ENCODE results near the gene HRH3.

The HRH3 gene

DNA sequence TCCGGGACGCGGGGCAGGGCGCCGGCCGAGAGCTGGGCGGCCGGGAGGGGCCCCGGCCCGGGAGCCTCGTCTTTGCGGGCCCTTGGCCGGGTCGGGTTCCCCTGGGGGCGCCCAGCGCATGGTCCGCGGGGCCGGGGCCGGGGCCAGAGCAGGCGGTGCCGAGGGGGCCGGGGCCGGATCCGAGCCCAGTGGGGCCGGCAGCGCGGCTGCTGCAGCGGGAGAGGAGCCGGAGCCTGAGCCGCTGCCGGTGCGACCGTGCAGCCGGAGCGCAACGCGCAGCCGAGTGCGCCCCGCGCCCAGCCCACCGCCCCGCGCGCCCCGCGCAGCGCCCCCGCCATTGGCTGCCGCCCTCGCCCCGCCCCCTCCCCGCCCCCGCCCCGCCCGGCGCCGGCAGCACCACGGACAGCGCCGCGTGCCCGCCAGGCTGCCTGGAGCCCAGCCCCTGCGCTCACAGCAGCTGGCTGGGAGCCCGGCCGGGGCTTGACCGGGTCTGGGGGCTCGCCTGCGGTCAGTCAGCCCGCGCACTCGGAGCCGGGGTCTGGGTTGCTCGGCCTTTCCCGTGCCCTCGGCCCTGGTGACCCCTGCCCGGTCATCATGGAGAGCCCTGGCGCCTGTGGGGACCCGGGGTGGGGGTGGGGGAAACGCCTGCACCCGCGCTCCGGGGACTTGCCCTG is at the start of gene HRH3:
Gene HRH3 (minus strand): TSS at position 287 of the 674 bp plus-strand sequence. CDS start 308 bp downstream, outside the sequence.
- DNase-seq: peak; percentile 75

DNA sequence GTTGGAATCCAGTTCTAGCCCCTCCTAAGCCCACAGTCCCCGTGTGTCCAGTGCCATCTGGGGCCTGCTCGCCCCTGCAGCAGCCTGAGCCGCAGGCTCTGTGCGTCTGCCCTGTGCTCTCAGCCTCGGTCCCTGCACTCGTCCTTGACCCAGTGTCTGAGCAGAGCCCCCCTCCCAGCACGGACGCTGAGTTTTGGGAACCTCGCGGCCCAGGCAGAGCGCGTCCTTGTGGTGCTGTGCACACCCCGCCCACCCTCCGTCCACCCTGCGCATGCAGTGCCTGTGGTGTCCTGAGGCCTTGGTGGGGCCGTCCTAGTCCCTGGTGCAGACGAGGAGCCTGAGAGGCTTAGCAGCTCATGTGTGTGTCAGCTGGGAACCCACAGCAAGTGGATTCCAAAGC is 49.8 kb upstream of the HRH3 start:
- DNase-seq: no peak

DNA sequence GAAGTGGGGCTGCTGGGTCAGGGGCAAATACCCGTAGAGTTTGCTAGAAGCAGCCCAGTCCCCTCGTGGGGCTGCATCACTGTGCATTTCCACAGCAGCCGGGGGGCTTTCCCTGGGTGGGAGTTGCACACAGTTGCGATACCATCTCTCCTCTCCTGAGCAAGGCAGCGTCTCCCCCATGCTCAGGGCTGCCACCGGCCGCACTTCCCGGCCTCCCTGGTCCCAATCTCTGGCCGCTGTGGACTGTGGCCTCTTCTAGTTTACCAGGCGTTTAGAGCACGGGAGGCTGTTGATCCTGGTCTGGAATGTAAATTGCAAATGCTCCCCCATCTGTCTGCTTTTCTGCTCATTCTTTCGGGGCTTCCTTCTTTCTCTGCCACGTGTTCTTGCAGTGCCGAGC is 49.3 kb upstream of the HRH3 start:
- DNase-seq: no peak

DNA sequence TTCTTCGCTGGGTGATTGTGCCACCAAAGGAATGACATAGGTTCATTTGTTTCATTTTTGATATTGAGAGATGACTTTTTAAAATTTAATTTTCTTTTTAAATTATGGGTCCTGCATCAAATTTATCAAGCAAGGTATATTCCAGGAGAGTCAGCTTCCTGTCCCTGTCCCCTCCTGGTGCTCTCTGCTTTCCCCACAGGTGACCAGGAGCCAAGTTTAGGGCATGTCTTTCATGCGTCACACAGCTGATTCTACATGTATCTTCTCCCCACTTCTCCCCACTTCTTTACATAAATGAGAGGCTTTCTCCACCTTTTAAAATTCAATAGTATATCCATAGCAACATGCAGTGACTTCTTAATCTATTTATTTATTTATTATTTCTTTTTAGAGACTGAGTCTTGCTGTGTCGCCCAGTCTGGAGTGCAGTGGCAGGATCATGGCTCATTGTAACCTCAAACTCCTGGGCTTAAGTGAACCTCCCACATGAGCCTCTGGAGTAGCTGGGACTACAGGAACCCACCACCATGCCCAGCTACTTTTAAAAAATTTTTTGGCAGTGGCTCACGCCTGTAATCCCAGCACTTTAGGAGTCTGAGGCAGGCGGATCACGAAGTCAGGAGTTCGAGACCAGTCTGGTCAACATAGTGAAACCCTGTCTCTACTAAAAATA is 48.3 kb upstream of the HRH3 start:
- no peak for DNase-seq

DNA sequence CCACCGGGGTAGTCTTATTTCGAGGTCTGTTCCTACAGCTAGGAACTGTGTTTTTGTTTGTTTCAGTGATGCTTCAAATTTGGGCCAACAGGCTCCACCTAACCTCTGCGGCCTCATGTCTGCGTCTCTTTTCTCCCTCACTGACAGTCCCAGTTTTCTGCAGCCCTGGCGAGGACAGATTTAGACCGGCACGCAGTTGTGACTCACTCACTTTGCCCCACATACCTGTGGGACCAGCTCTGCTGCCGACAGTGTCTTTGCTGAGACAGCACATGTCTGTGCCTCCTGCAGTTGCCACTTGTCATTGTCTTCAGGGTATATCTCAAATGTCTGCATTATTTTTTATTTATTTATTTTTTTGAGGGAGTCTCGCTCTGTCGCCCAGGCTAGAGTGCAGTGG is 47.5 kb upstream of the HRH3 start:
- no peak for DNase-seq

DNA sequence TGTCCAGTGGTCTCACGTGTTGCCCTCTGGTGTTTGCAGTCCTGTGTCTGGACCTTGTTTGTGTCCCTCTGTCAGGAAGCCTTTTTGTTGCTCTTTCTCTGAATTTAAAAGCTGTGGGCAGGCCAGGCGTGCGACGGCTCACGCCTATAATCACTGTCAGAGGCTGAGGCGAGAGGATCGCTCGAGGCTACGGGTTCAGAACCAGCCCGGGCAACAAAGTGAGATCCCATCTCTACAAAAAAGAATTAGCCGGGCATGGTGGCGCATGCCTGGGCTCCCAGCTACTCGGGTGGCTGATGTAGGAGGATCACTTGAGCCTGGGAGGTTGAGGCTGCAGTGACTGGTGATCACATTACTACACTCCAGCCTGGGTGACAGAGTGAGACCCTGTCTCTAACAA is 46.8 kb upstream of the HRH3 start:
- no peak for DNase-seq

DNA sequence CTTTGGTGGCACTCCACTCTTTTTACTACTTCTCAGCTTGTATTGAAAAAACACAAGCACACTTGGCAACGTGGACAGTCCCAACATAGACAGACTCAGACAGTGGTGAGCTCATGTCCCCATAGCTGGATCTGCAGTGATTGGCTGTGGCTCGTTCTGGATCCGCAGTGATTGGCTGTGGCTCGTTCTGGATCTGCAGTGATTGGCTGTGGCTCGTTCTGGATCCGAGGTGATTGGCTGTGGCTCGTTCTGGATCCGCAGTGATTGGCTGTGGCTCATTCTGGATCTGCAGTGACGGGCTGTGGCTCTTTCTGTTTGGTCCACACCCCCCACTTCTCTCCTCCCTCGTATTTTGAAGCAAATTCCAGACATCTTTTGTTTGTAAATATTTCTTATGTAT is 46.3 kb upstream of the HRH3 start:
- DNase-seq: no peak

DNA sequence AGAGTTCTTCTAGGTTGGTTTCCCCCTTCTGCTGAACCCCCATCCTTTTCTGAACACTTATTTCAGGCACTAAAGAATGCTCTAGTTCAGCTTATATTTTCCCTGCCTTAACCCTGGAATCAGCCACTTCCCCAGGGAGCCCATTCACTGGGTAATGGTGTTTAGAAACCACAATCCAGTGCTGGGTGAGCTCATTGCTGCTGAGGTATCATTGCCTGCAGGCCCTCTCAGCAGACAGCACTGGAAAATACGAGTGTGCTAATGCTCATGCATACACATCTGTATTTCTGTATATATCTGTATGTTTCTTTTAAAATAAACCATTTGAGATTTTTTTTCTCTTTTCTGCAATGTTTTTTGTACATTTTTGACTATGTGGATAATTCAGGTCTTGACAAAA is 45.3 kb upstream of the HRH3 start:
- no peak for DNase-seq

DNA sequence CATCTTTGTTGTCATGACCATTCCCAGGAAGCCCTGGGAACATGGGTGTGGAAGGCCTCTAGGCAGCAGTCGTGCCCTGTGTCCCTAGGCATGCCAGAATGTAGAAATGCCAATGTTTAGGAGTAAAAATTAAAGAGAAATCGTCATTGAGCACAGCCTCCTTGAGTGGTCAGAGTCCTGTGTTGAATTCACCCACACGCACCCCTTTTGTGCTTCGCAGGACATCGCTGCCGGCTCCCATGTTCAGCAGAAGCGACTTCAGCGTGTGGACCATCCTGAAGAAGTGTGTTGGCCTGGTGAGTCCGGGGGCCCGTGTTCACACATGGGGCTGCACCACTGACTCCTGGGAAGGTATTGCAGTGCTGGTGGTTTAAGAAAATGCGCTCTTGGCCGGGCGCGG is 43.3 kb upstream of the HRH3 start:
- DNase-seq: no peak

DNA sequence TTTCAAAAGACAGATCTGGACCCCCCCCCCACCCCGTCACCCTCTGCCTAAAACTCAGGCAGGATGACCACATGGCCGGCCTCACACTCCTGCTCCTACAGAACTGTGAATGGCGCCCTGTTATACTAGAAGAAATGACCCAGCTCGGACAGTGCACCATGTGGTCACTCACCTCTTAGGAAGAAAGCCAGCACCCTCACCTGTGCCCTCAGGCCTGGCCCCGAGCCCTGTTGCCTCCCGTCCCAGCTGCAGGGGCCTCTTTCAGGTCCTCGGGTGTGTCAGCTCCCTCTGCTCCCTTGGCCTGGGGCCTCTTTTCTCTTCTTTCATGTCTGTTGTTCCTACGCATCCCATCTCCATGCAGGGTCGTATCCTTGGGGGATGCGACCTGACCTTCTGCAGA is 42.0 kb upstream of the HRH3 start:
- no peak for DNase-seq

DNA sequence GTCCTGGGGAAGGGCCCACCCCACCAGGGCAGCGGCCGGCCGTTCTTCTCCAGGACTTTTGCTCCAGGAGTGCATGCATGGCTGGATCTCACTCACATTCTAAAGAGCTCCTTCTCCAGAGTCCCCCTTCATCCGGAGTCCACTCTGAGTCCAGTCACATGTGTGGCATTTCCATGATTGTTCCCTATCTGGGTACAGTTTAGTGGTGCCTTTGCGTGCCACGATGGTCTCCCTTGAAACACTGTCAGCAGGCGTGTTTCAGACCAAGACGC is 39.2 kb upstream of the HRH3 start:
- no peak for DNase-seq

DNA sequence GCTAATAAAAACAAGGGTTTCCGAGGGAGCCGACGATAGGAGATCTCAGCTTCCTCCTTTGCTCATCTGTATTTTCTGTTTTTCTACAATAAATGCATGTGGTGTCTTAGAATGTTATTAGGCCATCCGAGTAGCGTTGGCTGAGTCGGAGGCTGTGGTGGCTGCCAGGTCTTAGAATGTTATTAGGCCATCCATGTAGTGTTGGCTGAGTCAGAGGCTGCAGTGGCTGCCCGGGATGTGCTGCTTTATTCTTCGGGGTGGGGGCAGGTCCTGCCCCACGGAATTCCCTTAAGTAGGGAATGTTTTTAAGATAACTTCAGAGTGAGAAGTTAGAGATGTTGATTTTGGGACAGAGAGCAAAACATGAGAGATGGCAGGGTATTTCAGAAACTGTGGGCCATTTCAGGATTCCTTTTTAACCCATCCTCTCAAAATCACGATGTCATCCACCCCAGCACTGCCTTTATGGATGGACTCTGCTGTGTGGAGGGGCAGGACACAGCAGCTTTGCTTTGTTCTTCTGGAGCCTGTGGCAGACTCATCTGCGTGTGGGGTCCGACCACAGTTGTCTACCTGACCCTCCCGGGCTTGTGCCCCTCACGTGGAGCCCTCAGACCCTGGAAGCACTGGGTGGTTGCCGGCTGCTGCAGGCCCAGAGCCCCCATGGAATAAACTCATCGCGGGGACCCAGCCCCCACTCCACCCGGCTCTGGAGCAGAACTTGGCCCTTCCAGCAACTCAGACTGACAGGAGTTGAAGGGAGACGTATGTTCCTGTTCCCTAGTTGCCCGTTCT is 38.6 kb upstream of the HRH3 start:
- DNase-seq: no peak

DNA sequence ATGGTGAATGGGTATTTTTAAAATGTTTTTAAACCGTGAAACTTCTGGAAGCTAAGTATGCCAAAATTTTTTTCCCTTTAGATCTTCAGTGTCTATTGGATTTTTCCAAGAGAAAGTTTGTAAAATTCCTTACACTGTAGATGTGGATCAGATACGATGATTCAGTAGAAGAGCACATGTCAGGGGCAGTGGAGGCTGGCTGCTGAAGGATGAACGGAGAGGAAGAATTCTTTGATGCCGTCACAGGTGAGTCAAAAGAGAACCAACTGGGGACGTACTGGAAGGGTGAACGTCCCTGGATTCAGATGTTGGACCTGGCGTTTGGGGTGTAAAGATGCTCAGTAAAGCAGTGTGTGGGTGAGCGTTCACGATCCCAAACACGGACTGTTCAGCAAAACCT is 35.9 kb upstream of the HRH3 start:
- no peak for DNase-seq

DNA sequence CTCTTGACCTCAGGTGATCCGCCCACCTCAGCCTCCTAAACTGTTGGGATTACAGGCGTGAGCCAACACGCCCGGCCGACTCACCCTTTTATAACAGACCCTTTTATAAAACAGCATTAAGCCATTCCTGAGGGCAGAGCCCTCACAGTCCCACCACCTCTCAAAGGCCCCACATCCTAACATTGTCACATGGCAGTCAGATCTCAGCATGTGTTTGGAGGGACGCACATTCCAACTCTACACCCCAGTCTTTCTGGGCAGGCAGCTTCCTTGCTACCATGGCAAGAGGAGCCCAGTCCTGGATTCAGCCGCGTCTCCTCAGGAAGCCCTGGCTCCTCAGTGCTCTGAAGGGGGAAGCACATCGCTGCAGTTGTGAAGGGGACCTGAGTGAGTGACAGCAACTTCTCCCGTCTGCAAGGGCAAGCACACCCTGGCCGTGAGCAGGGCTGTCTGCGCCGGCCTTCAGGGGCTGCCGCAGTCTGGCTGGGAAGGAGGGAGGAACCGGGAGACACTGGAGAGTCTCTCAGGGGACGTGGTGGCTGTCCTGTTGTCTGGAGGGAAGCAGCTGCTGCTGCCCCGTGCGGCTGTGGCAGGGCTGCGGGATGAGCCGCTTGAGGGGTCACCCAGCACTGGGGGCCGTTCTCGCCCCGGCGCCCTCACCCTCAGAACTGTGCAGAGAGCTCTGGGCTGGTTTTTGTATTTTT is 34.1 kb upstream of the HRH3 start:
- DNase-seq: no peak

DNA sequence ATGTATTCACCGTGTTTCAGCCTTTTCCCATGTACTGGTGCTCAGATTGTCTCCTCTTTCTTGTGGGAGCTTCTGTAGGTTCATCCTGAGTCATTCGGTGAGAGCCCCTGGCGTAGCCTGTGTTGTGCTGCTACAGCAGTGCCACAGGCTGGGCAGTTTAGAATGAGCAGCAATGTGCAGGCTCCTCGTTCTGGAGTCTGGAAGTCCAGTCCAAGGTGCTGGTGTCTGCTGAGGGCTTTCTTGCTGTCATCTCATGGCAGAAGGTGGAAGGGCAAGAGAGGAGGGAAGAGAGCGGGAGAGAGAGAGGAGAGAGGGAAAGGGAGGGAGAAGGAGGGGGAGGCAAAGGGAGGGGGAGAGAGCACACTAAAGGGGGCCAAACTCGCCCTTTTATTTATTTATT is 33.3 kb upstream of the HRH3 start:
- no peak for DNase-seq

DNA sequence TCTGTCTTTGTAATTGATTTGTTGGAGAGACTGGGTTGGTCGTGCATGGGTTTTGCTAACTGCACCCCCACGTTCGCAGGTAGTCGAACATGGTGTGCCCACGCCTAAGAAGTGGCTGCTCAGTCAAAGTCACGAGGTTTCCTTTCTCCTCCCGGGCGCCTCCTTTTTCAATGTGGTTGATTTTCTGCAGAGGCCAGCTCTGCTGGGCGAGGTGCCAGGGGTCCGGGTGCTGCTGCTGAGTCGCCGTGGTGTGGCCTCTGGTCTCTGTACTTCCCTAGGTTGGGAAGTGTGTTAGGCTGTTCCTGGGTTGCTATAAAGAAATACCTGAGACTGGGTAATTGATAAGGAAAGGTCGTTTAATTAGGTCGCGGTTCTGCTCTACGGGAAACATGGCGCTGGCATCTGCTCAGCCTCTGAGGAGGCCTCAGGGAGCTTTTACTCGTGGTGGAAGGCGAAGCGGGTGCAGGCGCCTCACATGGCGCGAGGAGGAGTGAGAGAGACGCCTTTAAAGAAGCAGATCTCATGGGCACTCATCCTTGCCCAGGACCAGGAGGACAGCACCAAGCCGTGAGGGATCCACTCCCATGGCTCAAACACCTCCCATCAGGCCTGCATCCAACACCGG is 32.4 kb upstream of the HRH3 start:
- no peak for DNase-seq

DNA sequence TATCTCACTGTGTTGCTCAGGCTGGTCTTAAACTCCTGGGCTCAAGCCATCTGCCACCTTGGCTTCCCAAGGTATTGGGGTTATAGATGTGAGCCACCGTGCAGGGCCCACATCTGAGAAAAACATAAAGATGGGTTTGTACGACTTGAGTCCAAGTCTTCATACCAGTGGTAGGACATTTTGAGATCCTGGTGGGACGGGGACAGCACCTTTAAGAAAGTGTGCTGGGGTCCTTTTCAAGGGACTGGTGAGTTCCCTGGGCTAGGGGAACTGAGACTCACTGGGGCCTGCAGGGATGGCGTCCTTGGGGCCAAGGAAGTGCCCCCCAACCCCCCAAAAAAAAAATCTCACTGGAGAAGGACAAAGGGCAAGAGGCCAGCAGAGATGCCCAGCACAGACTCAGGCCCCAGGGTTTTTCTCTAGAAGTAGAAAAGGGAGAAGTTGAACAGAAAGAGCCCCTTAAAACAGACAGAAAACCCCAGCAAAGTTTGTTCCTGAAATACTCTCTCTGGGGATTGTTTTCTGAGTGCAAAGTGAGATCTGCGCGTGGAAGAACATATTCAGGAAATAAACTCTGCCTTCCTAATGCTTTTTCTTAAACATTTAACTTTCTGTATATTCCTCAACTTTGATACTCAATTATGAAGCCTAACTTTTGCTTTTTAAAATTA is 28.9 kb upstream of the HRH3 start:
- no peak for DNase-seq

DNA sequence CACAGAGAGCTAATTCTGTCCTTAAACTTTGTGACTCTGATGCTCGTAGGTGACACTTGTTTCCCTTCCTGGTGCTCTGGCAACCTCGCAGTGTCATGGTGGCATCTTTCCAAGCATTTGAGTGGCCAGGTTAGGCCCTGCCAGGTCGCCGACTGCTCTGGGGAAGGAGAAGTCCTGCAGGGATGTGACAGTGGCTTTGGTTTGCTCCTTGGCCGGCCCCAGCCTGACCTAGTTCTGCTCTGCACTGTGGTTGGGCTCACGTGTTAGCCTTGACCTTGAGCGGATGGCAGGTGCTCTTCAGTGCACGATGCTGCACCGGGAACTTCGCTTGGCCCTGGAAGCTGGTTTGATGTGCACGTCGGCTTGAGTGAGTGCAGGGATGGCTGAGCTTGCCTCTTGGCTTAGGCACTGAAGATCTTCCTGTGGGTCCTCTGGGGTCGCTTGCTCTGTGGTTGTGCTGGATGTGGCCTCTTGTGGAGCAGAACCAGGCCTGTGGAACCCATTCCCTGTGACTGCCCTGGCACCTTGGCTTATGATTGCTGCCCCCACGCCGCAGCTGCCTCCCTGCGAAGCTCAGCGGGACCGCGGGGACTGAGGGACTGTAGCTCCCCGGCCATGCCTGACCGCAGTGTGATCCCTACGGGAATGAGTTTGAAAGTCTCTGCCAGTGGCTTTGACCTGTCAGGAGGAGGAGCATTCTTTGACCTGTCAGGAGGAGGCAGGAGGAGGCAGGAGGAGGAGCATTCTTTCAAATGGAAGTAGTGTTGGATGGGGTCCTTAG is 27.0 kb upstream of the HRH3 start:
- no peak for DNase-seq

DNA sequence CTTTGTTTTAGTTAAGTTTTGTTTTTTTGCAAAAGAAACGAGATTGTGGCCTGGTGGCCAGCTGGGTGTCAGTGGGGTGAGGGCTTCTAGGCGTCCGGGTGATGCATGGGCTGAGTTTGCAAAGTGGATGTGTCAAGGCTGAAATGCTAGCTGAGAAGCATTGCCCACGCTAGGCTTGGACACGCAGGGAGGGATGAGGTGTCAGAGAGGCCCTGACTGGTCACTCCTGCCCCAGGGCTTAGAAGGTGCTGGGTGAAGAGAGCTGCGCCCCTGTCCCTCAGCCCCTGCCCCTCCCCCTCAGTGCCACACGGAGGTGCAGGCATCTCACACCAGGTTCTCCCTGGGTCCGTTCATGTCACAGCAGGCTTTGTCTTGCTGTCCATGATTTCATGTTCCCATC is 26.4 kb upstream of the HRH3 start:
- no peak for DNase-seq

DNA sequence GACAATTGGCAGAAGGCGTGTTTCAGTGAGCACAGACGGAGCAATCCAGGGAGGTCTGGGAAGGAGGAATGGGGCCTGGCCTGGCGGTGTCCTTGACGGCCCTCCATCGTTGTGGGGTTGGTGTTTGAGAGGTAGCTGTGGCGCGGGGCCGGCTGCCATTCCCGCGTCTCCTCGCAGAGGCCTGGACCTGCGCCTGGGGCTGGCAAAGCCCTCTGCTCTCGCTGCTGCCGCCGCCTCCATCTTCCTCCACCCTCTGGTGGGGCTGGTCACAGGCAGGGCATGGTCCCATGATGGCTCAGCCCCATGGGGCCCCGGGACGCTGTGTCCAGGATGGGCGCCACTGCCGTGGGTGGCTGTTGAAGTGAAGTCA is 25.8 kb upstream of the HRH3 start:
- DNase-seq: no peak

DNA sequence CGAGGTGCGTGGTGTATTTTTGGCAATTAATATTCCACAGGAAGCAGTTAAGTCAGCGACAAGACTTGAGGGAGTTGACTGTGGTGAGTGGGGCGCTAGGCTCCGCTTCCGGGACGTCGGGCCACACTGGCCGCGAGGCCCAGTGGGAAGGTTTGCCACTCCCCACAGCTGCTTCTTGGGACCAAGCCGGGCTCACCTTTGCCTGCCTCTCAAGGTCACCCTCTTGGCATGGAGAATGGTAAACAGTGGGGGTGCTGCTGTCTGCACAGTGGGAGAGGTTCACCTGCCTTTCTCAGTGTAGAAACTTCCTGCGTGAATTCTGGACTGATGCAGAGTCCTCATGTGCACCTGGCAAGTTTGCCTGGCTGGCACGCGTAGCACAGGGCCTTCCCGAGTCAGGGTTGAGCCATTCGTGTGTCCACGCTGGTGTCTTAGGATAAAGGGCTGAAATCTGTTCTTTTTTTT is 24.6 kb upstream of the HRH3 start:
- DNase-seq: no peak
